Stomach smooth muscle (tissue), 2 donors: ENCODE measurements around the gene ZNF581.

Experiments
- H3K27ac ChIP-seq: one replicate; pipeline ENCODE4 v1.7.0; 2013; ENCODE audit warnings: mild to moderate bottlenecking, low read length, inconsistent platforms
- H3K27me3 ChIP-seq, 2 donors: one replicate each; pipeline ENCODE4 v1.7.0; 2013; ENCODE audit warnings: low read length in 2 of 2; ENCODE audit not compliant: insufficient read depth in 2 of 2, control insufficient read depth in 1 of 2
- H3K36me3 ChIP-seq, 2 donors: one replicate each; pipeline ENCODE4 v1.7.0; 2013; ENCODE audit warnings: low read length in 2 of 2; ENCODE audit not compliant: control insufficient read depth in 2 of 2, insufficient read depth in 2 of 2
- H3K4me1 ChIP-seq: one replicate; pipeline ENCODE4 v1.7.0; 2013; ENCODE audit warnings: low read length; ENCODE audit not compliant: control insufficient read depth, insufficient read depth
- H3K4me3 ChIP-seq, 2 donors: one replicate each; pipeline ENCODE4 v1.7.0; 2013; ENCODE audit warnings: low read length in 2 of 2
- H3K9ac ChIP-seq, 2 donors: one replicate each; pipeline ENCODE4 v1.7.0; 2013; ENCODE audit warnings: low read length in 2 of 2, mild to moderate bottlenecking in 1 of 2
- H3K9me3 ChIP-seq, 2 donors: one replicate each; pipeline ENCODE4 v1.7.0; 2013; ENCODE audit warnings: low read length in 2 of 2; ENCODE audit not compliant: control insufficient read depth in 2 of 2
- donor health status: healthy.
- donor health status: Pancreatic carcinoma.

ZNF581 gene

GRCh38 chr19:55611983-55612645, 31.3 kb upstream of the ZNF581 start:
- no peak overlapping the region for H3K27ac ChIP-seq

GRCh38 chr19:55613396-55613795, 30.1 kb upstream of the ZNF581 start:
- Histone ChIP-seq H3K4me3 (no peak overlapping the region), H3K27me3 (no peaks in the 10 kb centered on the region), H3K36me3 (peaks cover 23 to 24% of the 10 kb centered on the region in 2 donors), H3K9me3 (no peaks in the 10 kb centered on the region), H3K4me1 (peaks cover 10% of the 10 kb centered on the region), H3K27ac (no peak overlapping the region), H3K9ac (no peak overlapping the region)

More at GRCh38 chr19:55611983-55612645, 31.3 kb upstream of the ZNF581 start:
- Histone ChIP-seq H3K4me1 (peaks cover 18% of the 10 kb centered on the region), H3K36me3 (peaks cover 18 to 20% of the 10 kb centered on the region in 2 donors), H3K4me3 (no peak overlapping the region), H3K27me3 (no peaks in the 10 kb centered on the region), H3K9me3 (no peaks in the 10 kb centered on the region), H3K9ac (no peak overlapping the region)

DNA sequence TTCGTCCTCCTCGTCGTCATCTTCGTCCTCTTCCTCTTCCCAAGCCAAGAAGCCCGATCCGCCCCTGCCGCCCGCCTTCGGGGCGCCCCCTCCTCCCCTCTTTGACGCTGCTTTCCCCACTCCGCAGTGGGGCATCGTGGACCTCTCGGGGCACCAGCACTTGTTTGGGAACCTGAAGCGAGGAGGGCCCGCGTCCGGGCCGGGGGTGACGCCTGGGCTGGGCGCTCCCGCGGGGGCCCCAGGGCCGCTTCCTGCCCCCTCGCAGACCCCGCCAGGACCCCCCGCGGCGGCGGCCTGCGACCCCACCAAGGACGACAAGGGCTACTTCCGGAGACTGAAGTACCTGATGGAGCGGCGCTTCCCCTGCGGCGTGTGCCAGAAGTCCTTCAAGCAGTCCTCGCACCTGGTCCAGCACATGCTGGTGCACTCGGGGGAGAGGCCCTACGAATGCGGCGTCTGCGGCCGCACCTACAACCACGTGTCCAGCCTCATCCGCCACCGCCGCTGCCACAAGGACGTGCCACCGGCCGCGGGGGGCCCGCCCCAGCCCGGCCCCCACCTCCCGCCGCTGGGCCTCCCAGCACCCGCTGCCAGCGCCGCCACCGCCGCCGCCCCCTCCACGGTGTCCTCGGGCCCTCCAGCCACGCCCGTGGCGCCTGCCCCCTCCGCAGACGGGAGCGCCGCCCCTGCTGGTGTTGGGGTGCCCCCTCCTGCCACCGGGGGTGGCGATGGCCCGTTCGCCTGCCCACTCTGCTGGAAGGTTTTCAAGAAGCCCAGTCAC, 29.3 kb upstream of the ZNF581 start:
- no peak overlapping the region for H3K9ac ChIP-seq
- no peak overlapping the region for H3K27ac ChIP-seq
- no peak overlapping the region for H3K4me3 ChIP-seq
- H3K9me3 ChIP-seq: no peaks in the 10 kb centered on the region
- peaks cover 23 to 24% of the 10 kb centered on the region in 2 donors for H3K36me3 ChIP-seq
- peaks cover 10% of the 10 kb centered on the region for H3K4me1 ChIP-seq
- H3K27me3 ChIP-seq: no peaks in the 10 kb centered on the region

DNA sequence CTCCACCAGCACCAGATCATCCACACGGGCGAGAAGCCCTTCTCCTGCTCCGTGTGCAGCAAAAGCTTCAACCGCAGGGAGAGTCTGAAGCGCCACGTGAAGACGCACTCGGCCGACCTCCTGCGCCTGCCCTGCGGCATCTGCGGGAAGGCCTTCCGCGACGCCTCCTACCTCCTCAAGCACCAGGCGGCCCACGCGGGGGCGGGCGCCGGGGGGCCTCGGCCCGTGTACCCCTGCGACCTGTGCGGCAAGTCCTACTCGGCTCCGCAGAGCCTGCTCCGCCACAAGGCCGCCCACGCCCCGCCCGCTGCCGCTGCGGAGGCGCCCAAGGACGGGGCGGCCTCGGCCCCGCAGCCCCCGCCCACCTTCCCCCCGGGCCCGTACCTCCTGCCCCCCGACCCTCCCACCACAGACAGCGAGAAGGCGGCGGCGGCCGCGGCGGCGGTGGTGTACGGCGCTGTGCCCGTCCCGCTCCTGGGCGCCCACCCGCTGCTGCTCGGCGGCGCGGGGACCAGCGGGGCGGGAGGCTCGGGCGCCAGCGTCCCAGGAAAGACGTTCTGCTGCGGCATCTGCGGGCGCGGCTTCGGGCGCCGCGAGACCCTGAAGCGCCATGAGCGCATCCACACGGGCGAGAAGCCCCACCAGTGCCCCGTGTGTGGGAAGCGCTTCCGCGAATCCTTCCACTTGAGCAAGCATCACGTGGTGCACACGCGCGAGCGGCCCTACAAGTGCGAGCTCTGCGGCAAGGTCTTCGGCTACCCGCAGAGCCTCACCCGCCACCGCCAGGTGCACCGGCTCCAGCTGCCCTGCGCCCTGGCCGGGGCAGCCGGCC, 28.5 kb upstream of the ZNF581 start:
- H3K9me3 ChIP-seq: no peaks in the 10 kb centered on the region
- H3K9ac ChIP-seq: no peak overlapping the region
- no peak overlapping the region for H3K4me3 ChIP-seq
- peaks cover 10% of the 10 kb centered on the region for H3K4me1 ChIP-seq
- no peak overlapping the region for H3K27ac ChIP-seq
- H3K27me3 ChIP-seq: no peaks in the 10 kb centered on the region
- H3K36me3 ChIP-seq: peaks cover 15 to 21% of the 10 kb centered on the region in 2 donors

DNA sequence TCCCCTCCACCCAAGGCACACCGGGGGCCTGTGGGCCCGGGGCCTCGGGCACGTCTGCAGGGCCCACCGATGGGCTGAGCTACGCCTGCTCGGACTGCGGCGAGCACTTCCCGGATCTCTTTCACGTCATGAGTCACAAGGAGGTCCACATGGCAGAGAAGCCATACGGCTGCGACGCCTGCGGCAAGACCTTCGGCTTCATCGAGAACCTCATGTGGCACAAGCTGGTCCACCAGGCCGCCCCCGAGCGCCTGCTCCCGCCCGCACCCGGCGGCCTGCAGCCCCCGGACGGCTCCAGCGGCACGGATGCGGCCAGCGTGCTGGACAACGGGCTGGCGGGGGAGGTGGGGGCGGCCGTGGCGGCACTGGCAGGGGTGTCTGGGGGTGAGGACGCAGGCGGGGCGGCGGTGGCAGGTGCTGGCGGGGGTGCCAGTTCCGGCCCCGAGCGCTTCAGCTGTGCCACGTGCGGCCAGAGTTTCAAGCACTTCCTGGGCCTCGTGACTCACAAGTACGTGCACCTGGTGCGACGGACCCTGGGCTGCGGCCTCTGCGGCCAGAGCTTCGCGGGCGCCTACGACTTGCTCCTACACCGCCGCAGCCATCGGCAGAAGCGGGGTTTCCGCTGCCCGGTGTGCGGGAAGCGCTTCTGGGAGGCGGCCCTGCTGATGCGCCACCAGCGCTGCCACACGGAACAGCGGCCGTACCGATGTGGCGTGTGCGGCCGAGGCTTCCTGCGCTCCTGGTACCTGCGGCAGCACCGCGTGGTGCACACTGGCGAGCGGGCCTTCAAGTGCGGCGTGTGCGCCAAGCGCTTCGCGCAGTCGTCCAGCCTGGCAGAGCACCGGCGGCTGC, 27.7 kb upstream of the ZNF581 start:
- H3K4me1 ChIP-seq: peaks cover 9% of the 10 kb centered on the region
- no peak overlapping the region for H3K9ac ChIP-seq
- H3K27ac ChIP-seq: no peak overlapping the region
- H3K9me3 ChIP-seq: no peaks in the 10 kb centered on the region
- H3K36me3 ChIP-seq: peaks cover 13 to 21% of the 10 kb centered on the region in 2 donors
- H3K4me3 ChIP-seq: no peak overlapping the region
- H3K27me3 ChIP-seq: no peaks in the 10 kb centered on the region

- H3K4me3 ChIP-seq: no peak overlapping the region
- H3K27ac ChIP-seq: no peak overlapping the region
- no peaks in the 10 kb centered on the region for H3K9me3 ChIP-seq
- H3K4me1 ChIP-seq: peaks cover 4% of the 10 kb centered on the region
- peaks cover 13 to 22% of the 10 kb centered on the region in 2 donors for H3K36me3 ChIP-seq
- H3K9ac ChIP-seq: no peak overlapping the region
- H3K27me3 ChIP-seq: no peaks in the 10 kb centered on the region
Measured at GRCh38 chr19:55616395-55616875, 27.0 kb upstream of the ZNF581 start.

DNA sequence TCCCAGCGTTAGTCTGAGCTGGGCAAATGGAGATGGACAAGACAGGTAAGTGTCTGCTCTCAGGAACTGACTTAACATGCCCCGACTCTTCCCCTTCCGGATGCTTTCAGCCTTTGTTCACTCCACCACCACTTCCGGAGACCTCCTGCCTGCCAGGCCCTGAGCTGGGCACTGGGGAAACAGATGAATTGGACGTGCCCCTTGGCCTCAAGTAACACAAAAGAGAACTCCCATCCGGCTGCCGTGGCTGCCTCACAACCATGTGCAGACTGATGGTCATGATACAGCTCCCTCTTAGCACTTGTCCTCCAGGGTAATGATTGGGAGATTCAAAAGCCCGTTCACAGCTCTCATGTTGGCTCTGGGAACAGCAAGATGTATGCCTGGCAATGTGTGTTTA, 26.0 kb upstream of the ZNF581 start:
- no peak overlapping the region for H3K27ac ChIP-seq
- no peaks in the 10 kb centered on the region for H3K9me3 ChIP-seq
- H3K27me3 ChIP-seq: no peaks in the 10 kb centered on the region
- H3K36me3 ChIP-seq: peaks cover 13 to 22% of the 10 kb centered on the region in 2 donors
- H3K4me1 ChIP-seq: no peaks in the 10 kb centered on the region
- H3K4me3 ChIP-seq: no peak overlapping the region
- H3K9ac ChIP-seq: no peak overlapping the region

GRCh38 chr19:55618426-55618825, 25.0 kb upstream of the ZNF581 start:
- Histone ChIP-seq H3K4me1 (no peaks in the 10 kb centered on the region), H3K27me3 (no peaks in the 10 kb centered on the region), H3K27ac (no peak overlapping the region), H3K9me3 (no peaks in the 10 kb centered on the region), H3K4me3 (no peak overlapping the region), H3K9ac (no peak overlapping the region), H3K36me3 (peaks cover 13 to 20% of the 10 kb centered on the region in 2 donors)

DNA sequence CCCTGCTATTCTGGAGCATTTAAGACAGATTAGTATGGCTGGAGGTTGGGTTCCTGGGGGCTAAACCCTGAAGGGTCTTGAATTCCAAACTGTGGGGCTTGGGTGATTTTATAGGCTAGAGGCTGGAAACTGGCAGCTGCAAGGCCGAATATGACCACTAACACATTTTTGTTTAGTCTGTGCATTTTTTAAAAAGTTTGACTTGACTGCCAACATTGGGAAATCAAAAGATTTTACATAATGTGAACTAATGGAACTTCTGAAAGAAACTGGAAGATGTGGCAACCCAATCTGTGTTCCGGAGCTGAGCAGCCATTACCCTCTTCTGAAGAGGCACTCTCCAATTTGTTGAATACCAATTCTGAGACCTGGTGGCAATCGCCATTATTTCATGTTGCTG, 24.2 kb upstream of the ZNF581 start:
- H3K4me1 ChIP-seq: no peaks in the 10 kb centered on the region
- H3K9me3 ChIP-seq: no peaks in the 10 kb centered on the region
- H3K27ac ChIP-seq: no peak overlapping the region
- no peaks in the 10 kb centered on the region for H3K27me3 ChIP-seq
- no peak overlapping the region for H3K9ac ChIP-seq
- H3K4me3 ChIP-seq: no peak overlapping the region
- peaks cover 13 to 20% of the 10 kb centered on the region in 2 donors for H3K36me3 ChIP-seq
